ENCODE results near the gene PRKCZ.

GRCh38 chr1:2030076-2030871 lies 19.9 kb upstream of the PRKCZ start:
- TF ChIP-seq CTCF (IDR thresholded peaks at IDR 0.05) = no peak
- no peak for TF ChIP-seq POLR2A (IDR thresholded peaks at IDR 0.05)
